Activated naive CD8-positive, alpha-beta T cell treated with anti-CD3 and anti-CD28 coated beads, Interleukin-2, amount 50 U/mL, for 24 hours (primary cell): ENCODE results near the gene PDIA4.

Experiments used
- ATAC-seq: fragments of 150-1000 bp; cut with Tn5 transposase; one replicate; pipeline ENCODE4 v1.10.0; 2021
- DNase-seq: peaks from one replicate; pipeline ENCODE4 v3.0.0; 2021
- H3K27ac Mint-ChIP-seq: one replicate; pipeline ENCODE4 v1.8.0; 2021; ENCODE audit warnings: mild to moderate bottlenecking, mixed read lengths
- H3K27me3 Mint-ChIP-seq: one replicate; pipeline ENCODE4 v1.8.0; 2021; ENCODE audit warnings: mixed read lengths
- H3K36me3 Mint-ChIP-seq: one replicate; pipeline ENCODE4 v1.8.0; 2021; ENCODE audit warnings: low read depth, mixed read lengths
- H3K4me1 Mint-ChIP-seq: one replicate; pipeline ENCODE4 v1.8.0; 2021; ENCODE audit warnings: mixed read lengths
- H3K4me3 Mint-ChIP-seq: one replicate; pipeline ENCODE4 v1.8.0; 2021; ENCODE audit warnings: mild to moderate bottlenecking, moderate library complexity, mixed read lengths
- H3K9me3 Mint-ChIP-seq: one replicate; pipeline ENCODE4 v1.8.0; 2021; ENCODE audit warnings: mixed read lengths

PDIA4 gene

GRCh38 chr7:148954766-148955165 lies 73.5 kb downstream of the PDIA4 start:
- ATAC-seq (no peak), DNase-seq (no peak)
- Mint-ChIP-seq H3K4me3 (no peak overlapping the region), H3K9me3 (no peaks in the 10 kb centered on the region), H3K36me3 (no peaks in the 10 kb centered on the region), H3K4me1 (no peaks in the 10 kb centered on the region), H3K27me3 (no peaks in the 10 kb centered on the region), H3K27ac (no peak overlapping the region)

- Mint-ChIP-seq H3K9me3 (no peaks in the 10 kb centered on the region), H3K4me1 (no peaks in the 10 kb centered on the region), H3K27me3 (no peaks in the 10 kb centered on the region), H3K4me3 (no peak overlapping the region), H3K27ac (no peak overlapping the region), H3K36me3 (no peaks in the 10 kb centered on the region)
- ATAC-seq (no peak), DNase-seq (no peak)
These were observed 74.6 kb downstream of the PDIA4 start for GRCh38 chr7:148953676-148954075.
